GM12878 (cell line): Measurements from ENCODE around the gene WDTC1.

ENCODE experiments used
- ATF2 ChIP-seq: IDR thresholded peaks from 2 replicates; pipeline ENCODE4 v1.6.1; 2012; ENCODE audit warnings: low read length, inconsistent platforms
- BMI1 ChIP-seq: fragments of 450-650 bp; IDR thresholded peaks from 2 replicates; pipeline ENCODE4 v1.6.1; 2016; ENCODE audit warnings: mild to moderate bottlenecking, moderate library complexity, borderline replicate concordance
- CTCF ChIP-seq, 3 experiments: IDR thresholded peaks in 2 of 3; conservative IDR thresholded peaks in 1 of 3; 2 replicates each; pipeline ENCODE4 v1.5.1; 2011; ENCODE audit warnings: low read depth in 3 of 3, low read length in 3 of 3, mild to moderate bottlenecking in 3 of 3, control low read depth in 2 of 3, moderate library complexity in 2 of 3, inconsistent platforms in 1 of 3, mixed read lengths in 1 of 3; ENCODE audit not compliant: control insufficient read depth in 2 of 3, insufficient read depth in 1 of 3; ENCODE audit errors: extremely low read depth in 1 of 3
- ELK1 ChIP-seq: IDR thresholded peaks from 2 replicates; pipeline ENCODE4 v1.6.1; 2012; ENCODE audit warnings: low read depth, low read length, improper control_type of control experiment
- LARP7 ChIP-seq: fragments of 450-650 bp; IDR thresholded peaks from 2 replicates; pipeline ENCODE4 v1.6.1; 2017; ENCODE audit warnings: mild to moderate bottlenecking
- POLR2A ChIP-seq: IDR thresholded peaks from 2 replicates; pipeline ENCODE4 v1.6.1; 2011; ENCODE audit warnings: low read depth, mild to moderate bottlenecking, low read length
- SMC3 ChIP-seq: IDR thresholded peaks from 2 replicates; pipeline ENCODE4 v1.6.1; 2011; ENCODE audit warnings: low read length, improper control_type of control experiment, borderline replicate concordance
- STAT1 ChIP-seq: fragments of 450-650 bp; conservative IDR thresholded peaks from 2 replicates; pipeline ENCODE4 v1.6.1; 2014; ENCODE audit warnings: antibody characterized with exemption, mild to moderate bottlenecking
- TAF1 ChIP-seq: IDR thresholded peaks from 2 replicates; pipeline ENCODE4 v1.6.1; 2011; ENCODE audit warnings: mild to moderate bottlenecking, low read depth, low read length, borderline replicate concordance
- TCF12 ChIP-seq: IDR thresholded peaks from 2 replicates; pipeline ENCODE4 v1.6.1; 2011; ENCODE audit warnings: low read depth, mild to moderate bottlenecking, low read length

- peak; percentile 99; a peak in 5 of 6 replicates for TF ChIP-seq CTCF (IDR thresholded peaks at IDR 0.05 in 2 of 3, conservative IDR thresholded peaks at IDR 0.05 in 1 of 3; ENCODE audit: control insufficient read depth in 2 of 3, extremely low read depth in 1 of 3, insufficient read depth in 1 of 3, low read depth in 3 of 3, low read length in 3 of 3)
- TF ChIP-seq ELK1 = no peak
- no peak for TF ChIP-seq TAF1
- TF ChIP-seq BMI1 = no peak
- TF ChIP-seq TCF12 = no peak
- TF ChIP-seq LARP7 = peak; percentile 34; the same call in 1 of the 2 replicates
- TF ChIP-seq POLR2A = no peak
- TF ChIP-seq STAT1 = no peak
- TF ChIP-seq ATF2 = no peak
- TF ChIP-seq SMC3 = peak; percentile 96
Observed at GRCh38 chr1:27300341-27301051, 66.1 kb downstream of the WDTC1 start.
